GM19025 (cell line): Measurements from ENCODE around the gene MUC2.
A peak's percentile ranks its signal among the peaks of the same experiment; 100 is the strongest.

Experiments
- ATAC-seq: cut with Tn5 transposase; IDR thresholded peaks from one replicate; pipeline ENCODE4 v1.9.1; 2021; ENCODE audit warnings: mild to moderate bottlenecking, low read depth, moderate library complexity; ENCODE audit not compliant: unreplicated experiment

Gene MUC2

GRCh38 chr11:1050581-1051355, 23.9 kb upstream of the MUC2 start:
- peak; percentile 85 for ATAC-seq

- no peak for ATAC-seq
Observed at GRCh38 chr11:1051356-1052132, 23.1 kb upstream of the MUC2 start.

GRCh38 chr11:1052133-1053011, 22.3 kb upstream of the MUC2 start:
- ATAC-seq = no peak

- no peak for ATAC-seq
Observed at GRCh38 chr11:1053121-1053901, 21.4 kb upstream of the MUC2 start.

GRCh38 chr11:1054143-1055108, 20.2 kb upstream of the MUC2 start:
- ATAC-seq = no peak

- ATAC-seq = no peak
Observed at GRCh38 chr11:1055109-1055703, 19.5 kb upstream of the MUC2 start.

- ATAC-seq = no peak
Observed at GRCh38 chr11:1055990-1056771, 18.5 kb upstream of the MUC2 start.

GRCh38 chr11:1057806-1058205, 16.9 kb upstream of the MUC2 start:
- ATAC-seq = no peak

- ATAC-seq = no peak
Observed at GRCh38 chr11:1059759-1060158, 14.9 kb upstream of the MUC2 start.

- no peak for ATAC-seq
Observed at GRCh38 chr11:1060410-1060809, 14.3 kb upstream of the MUC2 start.

GRCh38 chr11:1060852-1061616, 13.6 kb upstream of the MUC2 start:
- no peak for ATAC-seq

- ATAC-seq = no peak
Observed at GRCh38 chr11:1062075-1062820, 12.4 kb upstream of the MUC2 start.

- ATAC-seq = no peak
Observed at GRCh38 chr11:1064167-1064566, 10.5 kb upstream of the MUC2 start.

- ATAC-seq = no peak
Observed at GRCh38 chr11:1067812-1068496, 6.7 kb upstream of the MUC2 start.

- no peak for ATAC-seq
Observed at GRCh38 chr11:1069740-1070139, 4.9 kb upstream of the MUC2 start.
